ENCODE data around the gene GBX1.

GBX1 gene

DNA sequence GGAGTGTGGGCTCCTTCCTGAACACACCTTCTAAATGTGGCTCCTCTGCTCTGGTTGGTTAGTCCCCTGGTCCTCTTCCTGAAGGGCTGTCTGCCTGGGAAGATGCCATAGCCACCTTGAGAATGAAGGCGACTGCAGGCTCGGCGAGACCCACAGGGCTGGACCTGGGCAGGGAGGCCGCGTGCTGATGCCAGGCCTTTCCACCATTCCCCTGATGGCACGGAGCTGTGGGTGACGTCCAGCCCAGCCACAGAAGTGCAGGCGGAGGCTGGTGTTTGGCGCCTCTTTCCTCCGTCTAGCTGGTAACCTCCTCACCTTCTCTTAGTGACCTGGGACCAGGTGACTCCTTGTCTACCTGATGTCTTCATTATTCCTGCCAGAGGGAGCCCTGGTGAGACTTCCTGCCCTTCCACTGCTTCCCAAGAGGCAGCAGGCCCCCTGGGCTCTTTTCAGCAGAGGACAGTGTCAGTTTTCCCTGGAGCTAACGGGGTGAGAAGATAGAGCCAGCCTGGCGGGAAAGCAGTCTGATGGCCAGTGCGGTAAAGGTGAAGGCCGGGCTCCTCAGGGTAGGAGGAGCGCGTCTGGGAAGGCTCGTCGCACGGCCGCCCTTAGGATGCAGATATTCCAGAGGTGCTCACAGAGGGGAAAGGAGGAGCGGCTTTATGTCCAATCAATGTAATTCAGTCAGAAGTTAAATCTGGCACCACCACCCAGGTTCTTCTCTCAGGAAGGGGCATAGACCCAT is 34.9 kb downstream of the GBX1 start:
- TF ChIP-seq, protein P1, sequence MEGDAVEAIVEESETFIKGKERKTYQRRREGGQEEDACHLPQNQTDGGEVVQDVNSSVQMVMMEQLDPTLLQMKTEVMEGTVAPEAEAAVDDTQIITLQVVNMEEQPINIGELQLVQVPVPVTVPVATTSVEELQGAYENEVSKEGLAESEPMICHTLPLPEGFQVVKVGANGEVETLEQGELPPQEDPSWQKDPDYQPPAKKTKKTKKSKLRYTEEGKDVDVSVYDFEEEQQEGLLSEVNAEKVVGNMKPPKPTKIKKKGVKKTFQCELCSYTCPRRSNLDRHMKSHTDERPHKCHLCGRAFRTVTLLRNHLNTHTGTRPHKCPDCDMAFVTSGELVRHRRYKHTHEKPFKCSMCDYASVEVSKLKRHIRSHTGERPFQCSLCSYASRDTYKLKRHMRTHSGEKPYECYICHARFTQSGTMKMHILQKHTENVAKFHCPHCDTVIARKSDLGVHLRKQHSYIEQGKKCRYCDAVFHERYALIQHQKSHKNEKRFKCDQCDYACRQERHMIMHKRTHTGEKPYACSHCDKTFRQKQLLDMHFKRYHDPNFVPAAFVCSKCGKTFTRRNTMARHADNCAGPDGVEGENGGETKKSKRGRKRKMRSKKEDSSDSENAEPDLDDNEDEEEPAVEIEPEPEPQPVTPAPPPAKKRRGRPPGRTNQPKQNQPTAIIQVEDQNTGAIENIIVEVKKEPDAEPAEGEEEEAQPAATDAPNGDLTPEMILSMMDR (conservative IDR thresholded peaks at IDR 0.05): no peak
- no peak overlapping the region for H3K27ac ChIP-seq

DNA sequence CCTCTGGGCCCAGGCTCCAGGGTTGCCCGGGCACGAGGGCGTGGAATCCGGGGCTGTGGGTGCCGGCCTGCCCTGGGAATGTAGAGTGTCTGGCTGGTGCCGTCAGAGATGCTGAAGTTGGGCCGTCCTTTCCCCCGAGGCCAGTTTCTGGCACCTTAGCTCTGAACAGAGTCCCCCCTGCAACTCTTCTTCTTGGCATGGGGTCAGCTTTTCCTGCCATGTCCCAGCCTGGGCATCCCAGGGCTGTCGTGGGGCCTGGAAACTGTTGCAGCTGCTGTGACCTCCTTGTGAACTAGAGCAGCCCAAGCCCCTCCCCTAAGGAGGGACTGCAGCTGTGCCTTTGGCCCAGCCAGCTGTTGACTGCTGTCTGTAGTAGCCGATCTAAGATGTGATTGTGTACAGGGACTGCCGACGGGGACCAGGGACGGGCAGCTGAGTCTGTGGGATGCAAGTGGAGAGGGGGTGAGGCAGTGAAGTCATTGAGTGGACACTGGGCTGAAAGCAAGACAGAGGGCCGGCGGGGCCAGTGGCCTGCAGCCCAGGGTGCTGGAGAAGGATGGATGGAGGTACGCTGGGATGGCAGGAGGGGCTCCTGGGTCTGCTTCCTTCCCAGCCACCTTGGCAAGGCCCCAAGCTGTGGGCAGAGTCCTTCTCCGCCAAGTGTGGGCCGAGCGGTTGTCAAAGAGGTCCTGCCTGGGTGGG is 35.8 kb downstream of the GBX1 start:
- TF ChIP-seq, protein P1 (conservative IDR thresholded peaks at IDR 0.05): no peak
- no peak overlapping the region for H3K27ac ChIP-seq

DNA sequence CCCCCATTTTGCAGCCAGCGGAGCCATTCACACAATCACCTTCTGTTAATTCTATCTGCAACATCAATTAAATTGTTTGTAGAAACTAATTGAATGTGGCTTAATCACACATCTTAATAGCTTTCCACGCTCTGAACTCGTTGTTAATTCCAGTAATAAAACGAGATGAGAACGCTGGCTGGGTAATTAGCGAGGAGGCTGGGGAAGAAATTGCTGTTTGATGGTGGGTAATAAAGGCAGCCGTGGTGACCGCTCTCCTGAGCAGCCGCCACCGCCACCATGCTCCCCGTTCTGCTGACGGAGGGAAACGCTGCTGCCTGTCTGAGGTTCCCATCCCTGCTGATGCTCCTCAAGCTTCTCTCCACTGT is 36.3 kb downstream of the GBX1 start:
- TF ChIP-seq, protein P1 (conservative IDR thresholded peaks at IDR 0.05): no peak
- H3K27ac ChIP-seq: no peak overlapping the region

DNA sequence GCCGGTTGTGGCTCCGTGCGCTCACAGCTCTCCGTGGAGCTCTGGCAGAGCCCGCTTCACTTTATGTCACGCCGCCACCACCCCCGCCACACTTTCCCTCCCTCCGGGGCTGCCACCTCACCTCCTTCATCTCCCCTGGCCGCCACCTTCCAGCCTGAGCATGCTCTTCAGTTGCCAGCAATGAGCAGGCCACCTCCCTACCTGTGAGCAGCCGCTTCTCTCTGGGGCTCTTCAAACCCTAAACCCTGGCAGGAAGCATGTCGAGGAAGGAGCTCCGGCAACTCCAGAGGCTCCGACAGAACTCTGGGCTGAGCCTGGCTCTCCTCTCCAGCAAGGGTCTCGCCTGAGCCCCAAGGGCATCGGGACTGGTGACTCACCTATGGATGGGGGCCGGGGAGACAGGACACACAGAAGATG is 36.7 kb downstream of the GBX1 start:
- no peak overlapping the region for H3K27ac ChIP-seq
- TF ChIP-seq, protein P1 (conservative IDR thresholded peaks at IDR 0.05): no peak

DNA sequence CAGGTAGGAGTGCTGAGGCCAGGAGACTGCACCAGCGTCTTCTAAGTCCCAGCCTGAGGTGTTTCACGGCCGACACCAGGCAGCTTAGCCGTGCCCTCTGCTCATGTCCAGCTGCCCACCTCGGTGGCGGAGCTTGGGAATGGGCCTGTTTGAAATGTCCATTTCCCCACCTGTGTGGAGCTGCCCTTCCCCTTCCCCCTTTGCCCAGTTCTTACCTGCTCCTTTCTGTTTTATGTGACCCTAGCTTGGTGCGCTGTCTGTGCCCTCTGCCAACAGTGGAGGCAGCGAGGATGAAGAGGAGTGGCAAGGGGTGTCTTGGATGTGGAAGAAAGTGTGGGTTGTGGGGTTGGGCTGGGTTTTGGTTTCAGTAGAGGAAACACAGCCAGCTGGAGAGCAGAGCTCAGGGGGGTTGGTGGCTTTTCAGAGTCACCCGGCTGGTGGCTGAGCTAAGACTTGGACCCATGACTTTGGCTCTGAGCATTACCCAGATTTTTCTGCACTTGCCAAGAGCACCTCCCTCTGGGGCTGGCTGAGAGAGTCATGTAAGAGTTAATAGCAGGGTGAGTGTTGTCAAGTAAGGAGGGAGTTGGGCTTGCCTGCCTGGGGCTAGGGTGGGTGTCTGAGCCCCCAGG is 37.4 kb downstream of the GBX1 start:
- TF ChIP-seq, protein P1 (conservative IDR thresholded peaks at IDR 0.05): no peak
- H3K27ac ChIP-seq: no peak overlapping the region

DNA sequence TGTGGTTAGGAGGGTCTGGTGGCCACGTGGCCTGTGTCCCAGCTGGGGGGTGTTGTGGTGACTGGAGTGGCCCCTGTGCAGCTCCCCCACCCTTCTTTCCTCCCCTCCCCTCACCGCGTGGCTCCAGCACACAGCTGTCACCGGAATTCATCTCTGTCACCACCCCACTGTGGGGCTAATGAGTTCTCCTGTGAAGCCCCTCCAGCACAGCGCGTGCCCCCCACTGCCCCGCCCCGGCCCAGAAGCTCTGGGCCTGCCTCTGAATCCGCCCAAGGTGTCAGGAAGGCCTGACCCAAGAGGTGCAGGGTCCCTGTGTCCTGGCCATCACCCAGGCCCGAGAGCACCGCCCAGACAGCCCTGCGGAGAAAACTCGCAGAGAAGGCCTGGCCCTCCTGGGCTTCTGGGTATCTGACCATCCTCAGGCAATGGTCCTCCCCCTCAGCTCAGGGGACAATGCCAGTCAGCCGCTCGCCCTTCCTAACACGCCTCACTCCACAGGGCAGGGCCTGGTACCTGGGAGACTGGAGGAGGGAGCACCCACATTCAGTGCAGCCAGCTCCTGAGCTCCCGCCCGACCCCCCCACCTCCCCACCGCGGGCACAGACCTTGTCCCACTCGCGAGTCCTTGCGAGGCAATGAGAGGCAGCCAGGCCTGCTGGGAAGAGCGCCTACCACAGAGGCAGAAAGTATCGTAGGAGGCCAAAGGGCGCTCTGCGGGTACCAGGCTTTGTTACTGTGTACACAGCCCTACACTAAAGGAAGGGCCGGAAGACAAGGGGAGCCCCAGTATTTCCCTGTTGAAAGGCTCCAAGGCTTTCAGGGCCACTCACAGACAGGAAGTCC is 38.2 kb downstream of the GBX1 start:
- TF ChIP-seq, protein P1 (conservative IDR thresholded peaks at IDR 0.05): no peak
- H3K27ac ChIP-seq: no peak overlapping the region

DNA sequence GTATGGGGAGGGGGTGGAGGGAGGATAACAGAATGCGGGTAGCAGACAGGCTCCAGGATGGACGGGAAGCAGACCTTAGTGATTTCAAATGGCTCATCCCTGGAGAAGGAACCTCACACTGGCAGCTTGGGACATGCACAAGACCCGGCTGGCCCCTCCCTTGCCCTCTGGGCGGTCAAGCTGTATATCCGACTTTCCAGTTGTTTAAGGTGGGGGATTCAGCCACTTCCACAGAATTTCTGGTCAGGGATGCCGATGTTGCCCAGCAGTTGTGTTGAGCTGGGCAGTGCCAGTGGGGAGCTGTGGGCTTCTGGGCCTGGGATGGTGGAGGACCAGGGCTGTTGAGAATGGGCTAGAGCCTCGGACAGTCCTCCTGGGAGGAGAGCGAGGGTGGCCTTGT is 38.8 kb downstream of the GBX1 start:
- H3K27ac ChIP-seq: no peak overlapping the region
- TF ChIP-seq, protein P1 (conservative IDR thresholded peaks at IDR 0.05): no peak
